ENCODE results near the gene COL5A1. TPM values are rescaled to one million over a fixed set of nuclear protein-coding genes. Genes with fewer than 3 reads are reported as not detected.

COL5A1 gene
- total RNA-seq, 6 donors from 2014 or later: 7.5 to 75.4 (median 27.4) TPM

DNA sequence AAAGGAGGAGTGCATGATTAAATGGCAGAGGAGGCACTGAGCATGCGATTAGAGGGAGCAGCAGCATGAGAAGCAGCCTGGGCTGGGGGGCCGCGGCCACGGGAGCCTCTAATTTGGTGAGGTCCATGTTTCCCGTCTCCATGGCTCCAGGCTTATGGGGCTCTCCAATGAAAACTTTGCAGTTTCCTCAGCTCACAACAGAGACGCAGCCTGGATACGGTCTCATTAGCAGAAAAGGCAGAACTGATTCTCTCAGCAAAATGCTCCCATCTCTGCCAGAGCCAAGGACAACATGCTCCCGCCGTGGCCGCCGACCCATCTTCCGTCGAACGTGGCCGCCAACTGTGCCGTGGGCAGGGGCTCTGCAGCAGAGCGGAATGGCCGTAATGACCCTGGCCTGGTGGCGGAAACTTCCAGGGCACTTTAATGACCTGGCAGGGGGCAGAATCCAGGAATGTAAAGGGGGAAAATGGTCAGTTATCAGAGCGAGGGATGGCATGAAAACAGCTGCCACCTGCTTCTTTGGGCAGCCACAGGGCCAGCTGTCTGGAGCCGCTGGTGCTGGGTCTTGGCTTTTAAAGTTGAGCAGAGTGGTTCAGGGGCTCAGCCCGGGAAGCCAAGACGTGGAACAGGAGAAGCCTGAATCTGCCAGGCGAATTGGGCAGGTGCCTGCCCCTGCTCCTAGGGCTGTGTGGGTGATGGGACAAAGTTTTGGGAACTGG, 76.5 kb downstream of the COL5A1 start:
- H3K27ac ChIP-seq: no peak overlapping the region
- TF ChIP-seq, protein P1, sequence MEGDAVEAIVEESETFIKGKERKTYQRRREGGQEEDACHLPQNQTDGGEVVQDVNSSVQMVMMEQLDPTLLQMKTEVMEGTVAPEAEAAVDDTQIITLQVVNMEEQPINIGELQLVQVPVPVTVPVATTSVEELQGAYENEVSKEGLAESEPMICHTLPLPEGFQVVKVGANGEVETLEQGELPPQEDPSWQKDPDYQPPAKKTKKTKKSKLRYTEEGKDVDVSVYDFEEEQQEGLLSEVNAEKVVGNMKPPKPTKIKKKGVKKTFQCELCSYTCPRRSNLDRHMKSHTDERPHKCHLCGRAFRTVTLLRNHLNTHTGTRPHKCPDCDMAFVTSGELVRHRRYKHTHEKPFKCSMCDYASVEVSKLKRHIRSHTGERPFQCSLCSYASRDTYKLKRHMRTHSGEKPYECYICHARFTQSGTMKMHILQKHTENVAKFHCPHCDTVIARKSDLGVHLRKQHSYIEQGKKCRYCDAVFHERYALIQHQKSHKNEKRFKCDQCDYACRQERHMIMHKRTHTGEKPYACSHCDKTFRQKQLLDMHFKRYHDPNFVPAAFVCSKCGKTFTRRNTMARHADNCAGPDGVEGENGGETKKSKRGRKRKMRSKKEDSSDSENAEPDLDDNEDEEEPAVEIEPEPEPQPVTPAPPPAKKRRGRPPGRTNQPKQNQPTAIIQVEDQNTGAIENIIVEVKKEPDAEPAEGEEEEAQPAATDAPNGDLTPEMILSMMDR (IDR thresholded peaks at IDR 0.05): no peak
- TF ChIP-seq EP300 (IDR thresholded peaks at IDR 0.05): no peak
- TF ChIP-seq POLR2A (IDR thresholded peaks at IDR 0.05): no peak
- TF ChIP-seq POLR2AphosphoS5 (IDR thresholded peaks at IDR 0.05): no peak
- no peaks in the 10 kb centered on the region for H3K36me3 ChIP-seq
- 86 to 94% methylated on average over 19 to 22 of the region's 24 CpGs for whole genome bisulfite sequencing, 2 donors
- ATAC-seq (ENCODE audit: low FRiP score in 2 of 2) (no peak), DNase-seq (peak in 1 of 2 donors; percentile 74)
- H3K9me3 ChIP-seq: no peaks in the 10 kb centered on the region
- no peak overlapping the region for H3K4me3 ChIP-seq
- H3K27me3 ChIP-seq: no peaks in the 10 kb centered on the region
- no peaks in the 10 kb centered on the region for H3K4me1 ChIP-seq

- H3K4me3 ChIP-seq: no peak overlapping the region
- no peaks in the 10 kb centered on the region for H3K27me3 ChIP-seq
- no peaks in the 10 kb centered on the region for H3K9me3 ChIP-seq
- no peaks in the 10 kb centered on the region for H3K4me1 ChIP-seq
- H3K27ac ChIP-seq: no peak overlapping the region
- TF ChIP-seq POLR2AphosphoS5 (IDR thresholded peaks at IDR 0.05) (no peak), POLR2A (IDR thresholded peaks at IDR 0.05) (no peak), EP300 (IDR thresholded peaks at IDR 0.05) (no peak)
- TF ChIP-seq, protein P1 (IDR thresholded peaks at IDR 0.05): no peak
- DNase-seq (peak in 1 of 2 donors; percentile 57), ATAC-seq (ENCODE audit: low FRiP score in 2 of 2) (no peak)
- H3K36me3 ChIP-seq: no peaks in the 10 kb centered on the region
- WGBS, 2 donors: 80 to 92% methylated on average over 5 to 11 of the region's 11 CpGs
These were observed 77.7 kb downstream of the COL5A1 start for GRCh38 chr9:134719331-134719730.

GRCh38 chr9:134720136-134720753, 78.6 kb downstream of the COL5A1 start:
- Histone ChIP-seq H3K27ac (no peak overlapping the region), H3K9me3 (no peaks in the 10 kb centered on the region), H3K36me3 (no peaks in the 10 kb centered on the region), H3K4me3 (no peak overlapping the region), H3K27me3 (no peaks in the 10 kb centered on the region), H3K4me1 (no peaks in the 10 kb centered on the region)
- TF ChIP-seq, protein P1 (IDR thresholded peaks at IDR 0.05): no peak
- TF ChIP-seq EP300 (IDR thresholded peaks at IDR 0.05) (no peak), POLR2AphosphoS5 (IDR thresholded peaks at IDR 0.05) (no peak), POLR2A (IDR thresholded peaks at IDR 0.05) (no peak)
- no peak for ATAC-seq (ENCODE audit: low FRiP score in 2 of 2)
- peak in 1 of 2 donors; percentile 70 for DNase-seq
- WGBS, 2 donors: 86 to 88% methylated on average over 14 to 17 of the region's 17 CpGs

- Histone ChIP-seq H3K27ac (no peak overlapping the region), H3K36me3 (no peaks in the 10 kb centered on the region), H3K4me3 (no peak overlapping the region), H3K27me3 (no peaks in the 10 kb centered on the region), H3K9me3 (no peaks in the 10 kb centered on the region), H3K4me1 (no peaks in the 10 kb centered on the region)
- TF ChIP-seq POLR2AphosphoS5 (IDR thresholded peaks at IDR 0.05): no peak
- no peak for TF ChIP-seq POLR2A (IDR thresholded peaks at IDR 0.05)
- TF ChIP-seq EP300 (IDR thresholded peaks at IDR 0.05): no peak
- TF ChIP-seq, protein P1 (IDR thresholded peaks at IDR 0.05): no peak
- ATAC-seq (ENCODE audit: low FRiP score in 2 of 2): no peak
- 93 to 97% methylated on average over 5 to 9 of the region's 9 CpGs for WGBS, 2 donors
- no peak for DNase-seq
These were observed 79.2 kb downstream of the COL5A1 start for GRCh38 chr9:134720796-134721195.

All from upper lobe of left lung (tissue), 6 donors.